Effector CD8-positive, alpha-beta T cell (primary cell): ENCODE data around the gene TUSC2.

Experiments used
- DNase-seq: peaks from one replicate; lab custom pipeline; 2025; lab: John Stamatoyannopoulos, UW
- total RNA-seq, 4 experiments: gene quantifications; one replicate each; lab custom pipeline; 2026; lab: John Stamatoyannopoulos, UW

The TUSC2 gene
- 32.5 to 44.6 (median 36.2) reads per million in 4 experiments for total RNA-seq

- DNase-seq, result peak; percentile 92
Measured at GRCh38 chr3:50327943-50328691, at the start of gene TUSC2. TUSC2 (minus strand) TSS chr3:50328223; CDS start chr3:50328099, 124 bp downstream.

DNA sequence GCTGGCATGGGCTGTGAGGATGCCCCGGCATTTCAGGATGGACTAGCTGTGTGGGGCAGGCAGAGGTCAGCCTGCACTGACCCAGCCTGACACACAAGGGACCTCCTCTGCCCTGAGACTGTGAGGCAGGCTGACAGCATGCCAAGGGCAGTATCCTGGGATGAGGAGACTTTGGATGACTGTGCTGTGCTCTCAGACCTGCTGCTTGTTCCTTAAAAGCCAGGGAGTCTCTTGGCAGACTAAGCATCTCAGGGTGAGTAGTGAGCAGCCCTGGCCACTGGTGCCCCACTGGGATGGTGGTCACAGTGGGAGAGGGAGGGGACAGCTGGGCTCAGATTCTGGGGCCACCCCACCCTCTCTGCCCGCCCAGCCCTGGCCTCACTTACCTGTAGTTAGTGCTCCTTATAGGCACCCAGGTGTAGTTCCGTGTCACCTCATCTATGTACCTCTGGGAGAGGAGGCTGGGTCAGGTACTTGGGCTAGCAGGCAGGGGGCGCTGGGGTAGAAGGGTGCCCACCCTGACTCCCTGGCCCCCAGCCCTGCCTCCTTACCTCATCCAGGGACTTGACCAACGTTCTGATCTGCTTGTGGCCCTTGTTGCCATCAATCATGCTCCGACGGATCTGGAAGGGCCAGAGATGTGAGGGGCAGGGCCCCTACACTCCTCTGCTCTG lies 47.4 kb upstream of the TUSC2 start:
- DNase-seq, result no peak

GRCh38 chr3:50374363-50375257 lies 46.6 kb upstream of the TUSC2 start:
- no peak for DNase-seq

- no peak for DNase-seq
Measured at GRCh38 chr3:50373146-50374051, 45.4 kb upstream of the TUSC2 start.

DNA sequence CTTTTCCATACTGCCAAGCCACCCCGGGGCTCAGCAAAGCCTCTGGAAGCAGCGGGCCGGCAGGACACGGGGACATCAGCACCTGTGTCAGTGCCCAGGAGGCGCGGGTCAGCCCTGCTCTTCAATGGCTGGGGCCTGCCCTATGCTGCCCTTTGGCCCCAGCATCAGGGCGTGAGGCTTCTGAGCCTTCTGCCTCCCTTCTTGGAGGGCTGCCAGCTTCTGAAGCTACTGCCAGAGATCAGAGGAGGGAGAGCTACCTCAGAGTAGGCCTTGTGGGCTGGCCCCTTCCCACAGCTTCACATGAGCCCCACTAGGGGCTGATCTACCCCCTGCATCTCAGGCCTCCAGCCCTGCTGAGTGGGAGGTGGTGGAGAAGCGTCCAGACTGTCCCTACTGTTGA lies 44.3 kb upstream of the TUSC2 start:
- peak; percentile 14 for DNase-seq

GRCh38 chr3:50371133-50371685 lies 43.2 kb upstream of the TUSC2 start:
- DNase-seq, result no peak

DNA sequence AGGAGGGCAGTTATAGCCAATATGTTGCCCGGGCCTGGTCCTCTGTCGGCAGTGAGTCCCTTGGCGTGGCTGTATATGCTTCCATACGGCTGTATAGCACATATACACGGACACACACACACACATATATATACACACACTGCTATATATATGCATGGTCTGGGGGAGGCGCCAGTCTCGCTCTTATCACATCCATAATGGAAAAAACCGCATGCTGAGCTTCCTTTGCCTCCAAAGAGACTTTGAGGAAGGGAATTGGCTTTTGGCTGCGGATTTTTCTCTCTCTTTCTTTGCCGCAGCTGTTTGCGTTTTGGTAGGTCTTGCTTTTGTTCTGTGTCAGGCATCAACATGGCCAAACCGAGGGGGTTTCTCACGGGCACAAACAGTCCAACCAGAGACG lies 42.6 kb upstream of the TUSC2 start:
- DNase-seq, result no peak

- no peak for DNase-seq
Measured at GRCh38 chr3:50369012-50369670, 41.1 kb upstream of the TUSC2 start.

GRCh38 chr3:50365842-50366220 lies 37.8 kb upstream of the TUSC2 start:
- no peak for DNase-seq

- peak; percentile 92 for DNase-seq
Measured at GRCh38 chr3:50365080-50365841, 37.2 kb upstream of the TUSC2 start.

GRCh38 chr3:50364573-50365079 lies 36.6 kb upstream of the TUSC2 start:
- no peak for DNase-seq

- DNase-seq, result no peak
Measured at GRCh38 chr3:50359760-50360110, 31.7 kb upstream of the TUSC2 start.

- peak; percentile 92 for DNase-seq
Measured at GRCh38 chr3:50358911-50359759, 31.1 kb upstream of the TUSC2 start, which contains the start of gene TMEM115. TMEM115 (minus strand) TSS chr3:50359521; CDS start chr3:50359063, 458 bp downstream.

DNA sequence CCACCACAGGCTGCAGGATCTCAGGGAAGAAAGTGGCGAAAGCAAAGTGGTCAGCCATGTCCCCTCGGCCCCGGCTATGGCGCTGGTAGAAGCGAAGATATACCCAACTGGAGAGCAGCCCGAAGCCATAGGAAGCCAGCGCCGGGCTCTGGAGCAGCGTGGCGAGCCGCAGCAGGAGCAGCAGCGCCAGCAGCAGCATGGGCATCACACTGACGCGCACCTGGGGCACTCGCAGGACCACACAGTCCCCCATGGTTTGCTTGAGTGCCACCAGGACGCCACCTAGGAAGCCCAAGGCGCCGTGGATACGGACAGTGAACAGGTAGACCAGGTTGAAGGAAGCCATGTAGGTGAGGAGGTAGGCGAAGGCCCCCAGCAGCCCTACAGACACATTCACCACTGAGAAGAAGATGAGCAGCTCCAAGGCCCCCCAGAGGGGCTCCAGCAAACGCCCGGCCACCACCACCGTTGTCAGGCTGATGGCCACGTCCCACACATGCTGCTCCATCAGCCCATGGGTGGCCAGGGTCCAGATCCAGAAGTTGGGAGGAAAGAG lies 30.4 kb upstream of the TUSC2 start:
- no peak for DNase-seq

- no peak for DNase-seq
Measured at GRCh38 chr3:50357481-50357880, 29.5 kb upstream of the TUSC2 start.

DNA sequence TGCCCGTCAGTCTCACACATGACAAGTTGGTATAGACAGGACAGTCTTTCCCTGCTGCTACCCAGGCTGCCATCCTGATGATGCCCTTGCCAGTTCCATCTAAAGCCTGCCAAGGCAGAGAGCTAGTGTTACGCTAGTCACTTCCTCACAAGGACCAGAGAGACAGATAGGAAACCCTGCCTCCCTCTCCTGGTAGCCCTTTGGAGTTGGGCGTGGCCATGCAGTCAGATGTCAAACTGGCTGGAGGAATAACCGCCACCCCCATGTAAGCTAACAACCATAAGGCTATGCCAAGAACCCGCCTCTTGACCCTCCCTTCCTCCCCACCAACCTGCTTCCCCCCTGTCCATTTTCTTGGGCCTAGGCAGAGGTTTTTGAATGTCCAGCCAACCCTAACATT lies 28.5 kb upstream of the TUSC2 start:
- DNase-seq, result no peak

DNA sequence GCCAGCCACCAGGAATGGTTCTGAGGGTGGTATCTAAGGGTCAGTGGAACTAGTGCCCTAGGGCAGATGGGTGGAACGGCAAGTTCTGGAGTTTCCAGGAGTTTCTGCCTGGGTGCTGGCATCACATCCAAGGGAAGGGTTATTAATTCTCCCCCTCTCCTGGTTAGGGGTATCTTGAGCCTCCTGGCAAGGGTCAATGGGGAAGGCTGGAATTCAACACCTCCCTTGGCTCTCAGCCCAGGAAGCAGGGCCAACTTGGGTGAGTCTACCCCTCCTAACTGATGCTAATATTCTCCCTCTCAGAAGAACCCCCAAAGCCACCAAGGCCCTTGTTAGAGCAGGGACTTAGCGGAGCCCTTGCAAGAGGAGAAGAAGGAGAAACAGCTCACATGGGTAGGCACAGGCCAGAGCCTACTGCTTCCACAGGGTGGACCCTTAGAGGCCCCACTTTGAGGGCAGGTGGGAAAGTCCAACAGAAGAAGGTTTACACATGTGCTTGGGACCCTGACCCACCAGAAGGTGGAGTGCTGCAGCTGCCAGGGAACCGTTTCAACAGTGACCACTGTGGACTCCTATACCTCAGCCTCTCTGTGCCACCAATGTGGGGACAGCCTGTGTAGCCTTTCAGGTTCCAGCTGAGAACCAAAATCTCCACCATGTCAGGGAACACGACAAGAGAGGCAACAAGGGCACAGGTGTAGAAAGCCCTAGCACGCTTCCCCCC lies 28.0 kb upstream of the TUSC2 start:
- DNase-seq, result no peak

DNA sequence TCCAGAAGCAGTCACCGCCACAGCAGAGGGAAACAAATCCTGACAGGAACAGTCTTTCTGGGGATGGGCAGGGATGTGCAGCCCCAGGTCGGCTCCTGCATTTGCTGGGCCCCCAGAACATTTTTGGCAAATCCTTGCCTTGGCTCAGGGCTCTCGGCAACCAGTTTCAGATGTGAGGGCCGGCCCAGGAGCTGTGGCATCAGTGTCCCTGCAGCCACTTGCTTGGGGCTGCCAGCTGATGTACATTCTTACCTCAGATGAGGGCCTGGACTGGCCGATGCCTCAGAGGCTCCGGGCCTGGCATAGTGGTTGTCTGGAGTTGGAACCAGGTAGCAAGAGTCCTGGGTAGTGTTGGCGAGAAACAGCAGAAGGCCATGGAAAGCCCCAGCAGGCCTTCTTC lies 26.8 kb upstream of the TUSC2 start:
- DNase-seq, result no peak
